Mesenteric fat pad (tissue), 1 donor: ENCODE results near the gene SMIM24. TPM values are rescaled to one million over a fixed set of nuclear protein-coding genes. Genes with fewer than 3 reads are reported as not detected.
A peak's percentile ranks its signal among the peaks of the same experiment; 100 is the strongest.
"Not testable (repeated sequence)": the region's sequence is repeated elsewhere in the genome, so short reads cannot be mapped to it uniquely, and the experiment has no call there.

Experiments used
- DNase-seq: peaks from one replicate; pipeline ENCODE4 v3.0.0-alpha.2; 2020; ENCODE audit warnings: low spot score
- total RNA-seq: library from RNA; stranded (reverse); fragmentation: NEBNext Ultra II Directional; extraction: Animal tissue kit (Norgen Biotek cat#: 25700); gene quantifications from one replicate; pipeline ENCODE4 v1.2.1, GENCODE V29; 2021
- donor health status: DM: yes; HTN: yes; CAD: no.

SMIM24 gene
- total RNA-seq, 1 donor from 2014 or later: 0.42 TPM

GRCh38 chr19:3515891-3516422 is 35.6 kb upstream of the SMIM24 start:
- no peak for DNase-seq

GRCh38 chr19:3514930-3515329 is 34.6 kb upstream of the SMIM24 start:
- DNase-seq: no peak

- DNase-seq: no peak
Observed at GRCh38 chr19:3513229-3514140, 33.2 kb upstream of the SMIM24 start.

DNA sequence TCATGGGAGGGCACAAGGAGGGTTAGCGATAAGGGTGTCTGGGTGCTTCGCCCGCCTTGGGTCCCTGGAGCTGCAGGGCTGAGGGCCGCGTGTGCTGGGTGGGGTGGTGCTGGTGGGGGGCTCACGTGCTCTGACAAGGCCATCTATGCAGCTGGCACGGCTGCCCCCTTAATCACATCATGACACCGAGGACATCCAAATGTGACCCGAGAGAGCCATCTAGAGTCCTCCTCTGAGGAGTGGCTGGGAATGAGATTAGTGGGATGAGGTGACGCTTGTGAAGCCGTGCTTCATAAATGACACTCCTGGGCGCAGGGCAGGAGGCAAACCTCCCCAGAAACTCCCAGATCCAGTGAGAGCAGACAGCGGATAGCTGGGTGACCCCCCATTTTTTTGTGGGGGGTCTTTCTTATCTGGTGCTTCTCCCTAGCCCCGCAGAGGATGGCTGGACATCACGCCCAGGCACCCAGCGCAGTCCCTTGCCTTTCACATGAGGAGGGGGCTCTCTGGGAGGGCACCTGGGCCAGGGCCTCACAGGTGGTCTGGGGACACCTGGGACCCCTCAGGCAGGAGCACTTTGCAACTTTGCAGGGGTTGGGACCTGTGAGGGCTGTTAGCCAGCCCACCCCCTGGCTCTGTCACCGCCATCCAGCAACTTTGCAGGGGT is 32.4 kb upstream of the SMIM24 start:
- no peak for DNase-seq

GRCh38 chr19:3511506-3512251 is 31.4 kb upstream of the SMIM24 start:
- no peak for DNase-seq

DNA sequence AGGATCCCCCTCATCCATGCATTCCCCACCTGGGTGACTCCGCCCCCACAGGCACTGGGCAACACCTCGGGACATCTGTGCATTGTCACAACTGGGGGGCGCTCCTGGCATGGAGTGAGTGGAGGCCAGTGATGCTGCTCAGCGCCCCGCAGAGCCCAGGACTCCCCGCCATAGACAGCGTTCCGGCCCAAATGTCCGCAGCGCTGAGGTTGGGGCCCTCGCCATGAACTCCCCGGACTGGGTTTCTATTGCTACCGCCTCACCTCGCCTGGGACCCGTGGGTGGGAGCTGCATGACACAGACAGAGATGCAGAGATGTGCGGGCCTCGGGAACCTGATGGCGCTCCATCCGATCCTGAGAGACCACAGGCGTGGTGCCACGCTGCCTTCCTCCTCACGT is 30.4 kb upstream of the SMIM24 start:
- no peak for DNase-seq

GRCh38 chr19:3509566-3509989 is 29.3 kb upstream of the SMIM24 start:
- no peak for DNase-seq

DNA sequence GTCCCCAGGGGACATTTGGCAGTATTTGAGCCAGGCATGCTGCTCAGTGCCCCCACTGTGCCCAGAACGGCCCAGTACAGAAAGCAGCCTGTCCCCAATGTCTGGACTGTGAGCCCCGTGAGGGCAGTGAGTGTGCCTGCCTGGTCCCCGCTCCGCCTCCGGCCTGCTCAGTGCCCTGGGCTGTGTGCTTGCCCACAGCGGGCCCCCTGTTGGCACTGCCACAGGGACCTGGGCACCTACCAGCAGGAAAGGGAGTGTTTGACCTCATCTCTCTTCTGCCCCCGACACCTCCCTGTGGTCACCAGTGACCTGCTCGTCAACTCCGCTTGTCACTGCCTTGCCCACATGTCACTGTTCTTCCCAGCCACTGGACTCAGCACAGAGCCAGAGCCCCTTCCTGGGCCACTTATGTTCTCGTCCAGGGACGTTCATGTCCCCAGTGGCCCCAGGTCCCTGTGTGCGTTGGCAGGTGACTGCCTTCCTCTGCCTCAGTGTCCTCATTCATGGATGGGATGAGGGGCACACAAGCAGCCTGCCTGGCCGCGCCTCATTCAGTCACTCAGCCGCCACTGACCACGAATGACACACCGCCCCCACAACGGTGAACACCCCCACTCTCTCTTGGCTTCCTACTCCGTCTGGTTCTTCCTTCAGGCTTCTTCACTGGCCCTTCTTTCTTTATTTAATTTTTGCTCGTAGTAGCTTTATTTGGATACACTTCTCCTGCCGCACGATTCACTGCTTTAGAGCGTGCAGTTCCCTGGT is 28.6 kb upstream of the SMIM24 start:
- DNase-seq: no peak

GRCh38 chr19:3508121-3508661 is 27.9 kb upstream of the SMIM24 start:
- not testable (repeated sequence) for DNase-seq

DNA sequence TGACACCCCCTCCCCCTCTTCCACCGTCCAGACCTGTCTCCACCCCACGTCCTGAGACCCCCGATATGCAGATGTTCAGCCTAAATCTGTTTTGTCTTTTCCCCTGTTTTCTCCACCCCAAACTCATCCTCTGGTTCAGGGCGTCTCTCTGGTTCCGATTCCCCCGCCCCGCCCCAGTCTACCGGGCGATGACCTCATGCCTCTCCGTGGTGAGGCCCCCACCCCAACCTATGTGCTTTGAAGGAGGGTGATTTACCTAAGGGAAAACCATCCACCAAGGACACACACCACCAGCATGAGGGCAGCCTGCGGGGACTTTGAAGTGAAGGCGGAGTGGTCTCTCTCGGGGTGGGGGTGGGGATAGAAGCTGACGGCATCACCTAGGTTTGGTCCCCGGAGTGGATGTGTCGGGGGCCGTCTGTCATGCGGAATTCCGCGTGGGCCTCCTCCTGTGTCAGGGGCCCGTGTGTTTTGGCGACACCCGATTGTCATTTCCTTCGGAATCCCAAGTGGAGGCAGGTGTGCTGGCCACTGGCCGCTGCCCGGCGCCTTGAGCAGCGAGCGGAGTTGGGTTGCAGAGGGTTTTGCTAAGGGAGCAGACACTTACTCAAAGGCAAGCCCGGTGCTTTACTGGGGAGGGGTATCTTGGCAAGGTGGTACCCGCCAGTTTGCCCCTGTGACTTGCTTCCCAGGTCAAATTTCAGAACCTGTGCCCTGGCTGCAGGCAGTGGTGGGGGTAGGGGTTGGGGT is 27.2 kb upstream of the SMIM24 start:
- DNase-seq: no peak

DNA sequence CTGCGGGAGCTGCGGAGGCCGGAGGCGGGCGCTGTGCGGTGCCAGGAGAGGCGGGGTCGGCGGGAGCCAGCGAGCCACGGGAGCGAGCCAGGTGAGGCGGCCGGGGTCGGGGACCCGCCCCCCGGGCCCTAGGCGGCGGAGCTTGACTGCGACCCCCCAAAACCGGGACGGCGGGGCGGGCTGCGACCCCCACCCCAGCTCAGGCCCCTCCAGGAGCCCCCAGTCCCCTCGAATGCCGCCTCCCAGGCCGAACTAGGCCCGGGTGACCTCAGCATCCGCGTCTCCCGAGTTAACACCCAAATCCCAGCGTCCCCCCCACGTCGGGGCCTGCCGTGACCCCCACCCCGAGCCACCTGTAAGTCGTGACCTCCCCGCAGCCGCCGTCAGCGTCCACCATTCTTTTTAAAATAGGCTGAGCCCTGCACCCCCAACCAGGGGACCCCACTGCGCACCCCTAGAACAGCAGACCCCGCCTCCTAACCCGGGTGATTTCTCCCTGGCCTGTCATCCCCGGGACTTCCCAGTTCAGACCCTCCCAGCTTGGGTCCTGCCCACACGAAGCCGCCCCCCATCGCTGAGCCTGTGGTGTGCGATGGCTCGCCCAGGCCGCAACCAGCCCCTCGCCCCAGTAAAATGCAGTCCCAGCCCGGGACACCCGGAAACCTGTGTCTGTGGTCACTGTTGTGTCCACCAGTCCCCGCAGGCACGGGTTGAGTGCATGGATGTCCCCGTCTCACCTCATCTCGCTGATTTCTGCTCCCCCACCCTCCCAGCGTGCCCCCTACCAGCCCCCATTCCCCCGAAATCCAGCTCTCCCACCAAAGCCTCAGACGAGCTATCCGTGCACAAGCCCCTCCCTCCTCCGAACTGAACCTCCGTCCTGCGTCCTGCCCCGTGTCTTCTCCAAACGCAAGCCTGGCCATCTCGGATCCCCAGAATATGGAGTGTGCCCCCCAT is 26.3 kb upstream of the SMIM24 start:
- DNase-seq: no peak

GRCh38 chr19:3505598-3506383 is 25.5 kb upstream of the SMIM24 start, which contains the start of gene FZR1:
Gene FZR1, plus strand, starts transcription at chr19:3506311. Its CDS starts 16,679 bp downstream, at chr19:3522990.
- DNase-seq: peak; percentile 100

DNA sequence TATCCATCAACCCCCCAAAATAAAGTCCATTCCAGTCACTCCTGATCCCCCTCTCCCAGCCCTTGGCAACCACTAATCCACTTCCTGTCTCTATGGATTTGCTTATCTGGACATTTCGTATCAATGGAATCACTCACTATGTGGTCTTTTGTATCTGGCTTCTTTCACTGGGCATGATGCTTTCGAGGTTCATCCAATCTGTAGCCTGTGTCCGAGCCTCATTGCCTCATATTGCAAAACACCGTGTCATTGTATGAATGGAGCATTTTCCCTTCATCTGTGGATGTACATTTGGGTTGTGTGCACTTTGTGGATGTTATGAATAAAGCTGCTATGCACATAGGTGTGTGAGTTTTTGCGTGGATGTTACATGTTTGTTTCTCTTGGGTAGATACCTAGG is 24.4 kb upstream of the SMIM24 start:
- no peak for DNase-seq

DNA sequence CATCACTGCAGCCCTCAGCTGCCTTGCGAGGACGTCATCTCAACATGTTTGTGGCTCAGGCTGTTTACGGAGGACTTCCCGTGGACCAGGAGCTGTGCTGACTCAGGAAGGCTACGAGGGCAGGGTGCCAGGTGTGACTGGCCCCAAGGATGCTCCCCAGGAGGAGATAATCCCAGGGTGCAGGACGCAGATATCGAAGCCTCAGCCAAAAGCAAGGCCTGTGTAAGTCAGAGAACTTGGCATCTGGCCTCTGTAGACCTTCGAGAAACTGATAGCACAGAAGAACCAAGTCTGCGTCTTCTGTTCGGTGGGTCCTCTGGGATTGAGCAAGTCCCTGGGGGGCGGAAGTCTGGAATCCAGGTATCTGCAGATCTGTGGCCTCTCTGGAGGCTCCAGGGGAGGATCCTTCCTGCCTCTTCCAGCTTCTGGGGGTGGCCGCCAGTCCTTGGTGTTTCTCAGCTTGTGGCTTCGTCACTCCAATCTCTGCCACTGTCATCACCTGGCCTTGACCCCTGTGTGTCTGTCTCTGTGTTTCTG is 22.8 kb upstream of the SMIM24 start:
- DNase-seq: no peak

DNA sequence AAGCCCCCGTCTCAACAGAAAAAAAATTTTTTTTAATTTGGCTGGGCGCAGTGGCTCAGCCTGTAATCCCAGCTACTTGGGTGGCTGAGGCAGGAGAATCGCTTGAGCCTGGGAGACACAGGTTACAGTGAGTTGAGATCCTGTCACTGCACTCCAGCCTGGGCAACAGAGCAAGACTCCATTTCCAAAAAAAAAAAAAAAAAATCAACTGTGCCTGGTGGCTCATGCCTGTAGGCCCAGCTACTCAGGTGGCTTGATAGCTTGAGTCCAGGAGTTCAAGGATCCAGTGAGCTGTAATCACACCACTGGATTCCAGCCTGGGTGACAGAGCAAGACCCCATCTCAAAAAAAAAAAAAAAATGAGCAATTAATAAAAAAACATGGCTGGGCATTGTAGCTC is 21.5 kb upstream of the SMIM24 start:
- DNase-seq: no peak

GRCh38 chr19:3500429-3501101 is 20.2 kb upstream of the SMIM24 start, which contains the start of gene DOHH:
Gene DOHH, minus strand, starts transcription at chr19:3500674. Its CDS starts 3,860 bp downstream, at chr19:3496814.
- peak; percentile 97 for DNase-seq
